Measurements from ENCODE around the gene RGS9BP.
"Not testable (repeated sequence)": the region's sequence is repeated elsewhere in the genome, so short reads cannot be mapped to it uniquely, and the experiment has no call there.

Gene RGS9BP

DNA sequence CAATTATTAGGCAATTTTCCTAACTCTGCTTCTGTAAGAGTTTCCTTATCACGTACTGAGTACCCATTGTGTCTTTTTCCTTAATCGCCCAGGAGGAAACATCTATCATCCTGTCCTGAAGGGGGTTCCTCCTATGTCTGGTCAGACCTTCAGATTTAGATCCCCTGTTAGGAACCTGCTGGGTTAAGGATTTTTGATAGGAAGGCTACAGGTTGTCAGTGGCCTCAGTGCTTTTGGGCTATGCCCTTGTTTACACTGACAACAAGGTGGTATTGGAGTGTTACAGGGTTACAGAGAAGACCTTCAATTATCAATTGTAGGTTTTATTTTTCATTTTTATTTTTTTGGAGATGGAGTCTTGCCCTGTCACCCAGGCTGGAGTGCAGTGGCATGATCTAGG lies 19.2 kb downstream of the RGS9BP start:
- not testable (repeated sequence) for DNase-seq (ENCODE audit: low read depth in 2 of 3, low spot score in 2 of 3)

DNA sequence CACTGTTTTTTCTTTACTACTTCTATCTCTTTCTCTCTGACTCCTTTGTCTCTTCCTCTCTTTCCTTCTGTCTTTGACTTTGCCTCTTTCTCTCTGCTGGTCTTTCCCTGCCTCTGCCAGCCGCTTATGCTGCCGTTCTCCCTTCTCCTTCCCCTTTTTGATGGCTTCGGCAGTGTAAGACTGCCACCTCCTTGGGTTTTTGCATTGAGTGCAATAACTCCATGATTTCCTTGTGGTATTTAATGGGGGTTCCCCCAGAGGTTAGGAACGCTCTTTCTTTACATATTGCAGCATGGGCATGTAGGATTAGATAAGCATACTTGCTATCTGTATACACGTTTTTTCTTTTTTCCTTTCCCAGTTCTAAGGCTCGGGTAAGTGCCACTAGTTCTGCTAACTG lies 19.9 kb downstream of the RGS9BP start:
- DNase-seq (ENCODE audit: low read depth in 2 of 3, low spot score in 2 of 3): not testable (repeated sequence)

DNA sequence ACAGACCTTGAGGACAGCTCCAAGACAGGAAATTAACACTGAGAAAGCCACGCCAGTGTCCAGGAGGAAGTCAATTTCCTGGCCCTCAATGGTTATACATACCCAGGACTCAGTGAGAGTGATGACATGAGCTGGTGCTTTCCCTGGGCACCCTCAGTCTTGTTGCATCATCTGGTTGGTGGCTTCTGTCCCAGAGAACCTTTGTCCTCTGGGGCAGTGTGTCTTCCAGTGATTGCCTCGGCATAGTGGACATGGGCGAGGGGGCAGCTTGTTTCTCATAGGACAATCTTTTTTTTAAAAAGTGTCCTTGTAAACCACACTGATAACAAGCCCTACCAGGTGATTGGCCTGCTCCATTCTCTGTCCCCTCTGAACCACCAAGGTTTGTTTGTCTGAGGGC lies 21.1 kb downstream of the RGS9BP start:
- DNase-seq (ENCODE audit: low read depth in 2 of 3, low spot score in 2 of 3): not testable (repeated sequence)

DNA sequence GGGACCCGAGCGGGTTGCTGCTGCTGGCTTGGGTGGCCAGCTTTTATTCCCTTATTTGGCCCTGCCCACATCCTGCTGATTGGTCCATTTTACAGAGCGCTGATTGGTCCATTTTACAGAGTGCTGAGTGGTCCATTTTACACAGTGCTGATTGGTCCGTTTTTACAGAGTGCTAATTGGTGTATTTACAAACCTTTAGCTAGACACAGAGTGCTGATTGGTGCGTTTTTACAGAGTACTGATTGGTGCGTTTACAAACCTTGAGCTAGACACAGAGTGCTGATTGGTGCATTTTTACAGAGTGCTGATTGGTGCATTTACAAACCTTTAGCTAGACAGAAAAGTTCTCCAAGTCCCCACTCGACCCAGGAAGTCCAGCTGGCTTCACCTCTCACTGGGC lies 24.5 kb downstream of the RGS9BP start:
- DNase-seq (ENCODE audit: low read depth in 2 of 3, low spot score in 2 of 3): not testable (repeated sequence)

DNA sequence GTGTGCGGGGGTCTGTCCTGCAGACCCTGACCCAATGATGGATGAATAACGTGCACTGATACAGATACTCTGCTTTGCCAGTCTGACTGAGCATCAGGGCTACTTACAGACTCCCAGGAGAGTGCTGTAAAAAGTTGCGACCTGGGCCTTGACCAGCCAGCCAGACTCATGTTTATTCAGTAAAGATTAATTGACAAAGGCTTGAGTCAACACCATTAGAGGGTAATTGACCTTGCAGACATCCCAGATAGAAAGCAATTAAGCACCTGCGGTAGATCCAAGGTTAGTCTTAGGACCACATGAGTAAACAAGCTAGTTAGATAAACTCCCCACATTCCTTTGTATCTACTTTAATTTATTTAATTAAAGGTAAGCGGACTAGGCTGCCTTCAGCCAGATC lies 26.4 kb downstream of the RGS9BP start:
- DNase-seq (ENCODE audit: low read depth in 2 of 3, low spot score in 2 of 3): no peak

DNA sequence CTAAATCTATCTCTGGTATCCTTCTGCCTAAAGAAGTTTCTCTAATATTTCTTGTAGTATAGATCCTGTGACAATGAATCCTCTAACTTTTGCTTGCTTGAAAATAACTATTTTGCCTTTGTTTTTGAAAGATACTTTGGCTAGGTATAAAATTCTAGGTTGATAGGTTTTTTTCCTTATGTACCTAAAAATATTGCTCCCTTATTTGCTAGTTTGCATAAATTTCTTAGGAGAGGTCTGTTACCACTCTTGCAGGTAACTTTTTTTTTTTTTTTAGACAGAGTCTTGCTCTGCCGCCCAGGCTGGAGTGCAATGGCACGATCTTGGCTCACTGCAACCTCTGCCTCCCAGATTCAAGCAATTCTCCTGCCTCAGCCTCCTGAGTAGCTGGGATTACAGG lies 28.4 kb downstream of the RGS9BP start:
- DNase-seq (ENCODE audit: low read depth in 2 of 3, low spot score in 2 of 3): not testable (repeated sequence)

DNA sequence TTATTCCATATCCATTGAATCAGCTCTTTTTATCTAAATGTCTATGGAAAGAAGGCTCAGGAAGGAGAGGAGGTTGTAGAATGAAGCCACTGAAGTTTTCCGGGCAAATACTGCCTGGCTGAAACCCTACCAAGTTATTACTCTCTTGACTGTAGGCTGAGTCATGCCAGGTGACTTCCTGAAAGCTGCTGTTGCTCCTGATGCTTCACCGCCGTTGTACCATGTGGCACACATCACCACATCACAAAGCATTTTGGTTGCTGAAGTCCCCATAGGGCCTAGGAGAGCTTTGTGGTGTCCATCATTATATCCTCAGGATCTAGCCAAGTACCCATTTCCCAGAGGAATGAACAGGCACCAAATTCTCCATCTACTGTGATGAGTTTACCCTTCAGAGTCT lies 32.8 kb downstream of the RGS9BP start:
- DNase-seq (ENCODE audit: low read depth in 2 of 3, low spot score in 2 of 3): no peak

DNA sequence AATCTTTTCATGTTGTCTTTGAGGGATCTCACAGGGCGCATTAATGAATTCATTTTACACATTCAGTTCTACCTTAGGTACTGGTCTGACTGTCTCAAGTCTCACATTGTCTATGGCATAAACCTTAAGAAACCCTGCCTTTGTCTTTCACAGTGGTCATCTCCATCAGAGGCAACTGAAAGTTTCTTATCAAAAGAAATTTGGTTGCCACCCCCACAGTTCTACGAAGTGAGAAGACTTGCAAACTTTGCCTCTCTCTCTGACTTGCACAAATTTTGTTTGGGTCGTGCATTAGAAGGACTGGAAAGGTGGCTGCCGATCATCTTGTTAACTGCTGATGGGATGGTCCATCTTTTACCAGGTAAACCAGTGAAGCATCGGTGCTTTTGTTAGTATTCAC lies 33.4 kb downstream of the RGS9BP start:
- no peak for DNase-seq (ENCODE audit: low read depth in 2 of 3, low spot score in 2 of 3)

DNA sequence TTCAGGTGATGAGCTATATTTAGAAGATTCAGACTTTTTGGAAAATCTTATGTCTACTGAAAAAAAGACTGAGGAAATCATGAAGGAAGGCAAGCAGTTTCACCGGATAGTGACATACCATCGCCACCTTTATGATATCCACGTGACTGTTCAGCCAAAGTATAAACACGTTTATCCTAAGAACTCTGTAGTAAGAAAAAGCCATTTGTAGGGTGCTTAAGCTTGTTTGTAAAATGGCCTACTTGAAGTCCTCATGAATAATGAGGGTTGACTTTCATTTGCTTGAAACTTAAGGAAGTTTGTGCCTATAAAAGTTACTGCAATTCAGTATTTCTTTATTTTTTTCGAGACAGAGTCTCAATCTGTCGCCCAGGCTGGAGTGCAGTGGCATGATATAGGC lies 36.1 kb downstream of the RGS9BP start:
- DNase-seq (ENCODE audit: low read depth in 2 of 3, low spot score in 2 of 3): no peak

DNA sequence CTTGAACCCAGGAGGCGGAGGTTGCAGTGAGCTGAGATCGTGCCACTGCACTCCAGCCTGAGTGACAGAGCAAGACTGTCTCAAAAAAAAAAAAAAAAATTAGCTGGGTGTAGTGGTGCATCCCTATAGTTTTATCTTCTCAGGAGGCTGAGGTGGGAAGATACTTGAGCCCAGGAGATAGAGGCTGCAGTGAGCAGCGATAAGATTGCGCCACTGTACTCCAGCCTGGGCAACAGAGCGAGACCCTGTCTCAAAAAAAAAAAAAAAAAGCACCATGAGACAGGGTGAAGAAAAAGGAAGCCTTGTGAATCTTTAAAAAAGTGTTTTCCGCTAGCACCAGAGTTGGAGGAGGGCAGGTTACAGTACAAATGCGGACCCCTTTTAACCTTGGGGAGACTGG lies 40.6 kb downstream of the RGS9BP start:
- DNase-seq (ENCODE audit: low read depth in 2 of 3, low spot score in 2 of 3): not testable (repeated sequence)

DNA sequence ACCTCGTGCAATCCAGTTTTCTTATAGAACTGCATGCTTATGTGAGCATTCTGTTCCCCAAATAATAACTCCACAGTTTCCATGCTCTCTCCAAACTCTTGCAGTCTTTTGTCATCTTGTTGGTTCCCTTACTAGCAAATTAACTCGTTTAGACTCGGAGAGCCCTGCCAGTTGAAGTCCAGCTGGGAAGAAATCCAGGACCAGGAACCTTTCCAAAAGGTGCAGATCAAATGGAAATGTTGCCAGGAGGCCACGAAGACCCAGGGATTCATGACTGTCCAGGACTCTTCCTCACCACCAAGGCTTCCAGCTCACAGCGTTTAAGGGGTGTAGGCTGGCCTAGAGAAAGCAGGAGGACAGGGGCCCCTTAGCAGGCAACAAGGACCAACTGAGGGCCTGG lies 41.8 kb downstream of the RGS9BP start:
- no peak for DNase-seq (ENCODE audit: low read depth in 2 of 3, low spot score in 2 of 3)

DNA sequence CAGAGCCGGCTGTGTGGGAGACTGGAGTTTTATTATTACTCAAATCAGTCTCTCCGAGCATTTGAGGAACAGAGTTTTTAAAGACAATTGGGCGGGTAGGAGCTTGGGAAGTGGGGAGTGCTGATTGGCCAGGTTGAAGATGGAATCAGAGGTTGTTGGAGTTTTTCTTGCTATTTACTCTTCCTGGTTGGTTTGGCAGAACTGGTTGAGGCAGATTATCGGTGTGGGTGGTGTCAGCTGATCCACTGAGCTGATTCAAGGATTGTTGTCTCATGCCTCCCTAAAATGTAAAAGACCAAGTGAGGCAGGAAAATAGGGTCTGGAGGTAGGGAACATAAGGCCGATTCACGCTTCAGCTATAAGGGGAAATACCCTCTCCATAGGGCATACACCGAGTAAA lies 42.6 kb downstream of the RGS9BP start:
- DNase-seq (ENCODE audit: low read depth in 2 of 3, low spot score in 2 of 3): no peak

DNA sequence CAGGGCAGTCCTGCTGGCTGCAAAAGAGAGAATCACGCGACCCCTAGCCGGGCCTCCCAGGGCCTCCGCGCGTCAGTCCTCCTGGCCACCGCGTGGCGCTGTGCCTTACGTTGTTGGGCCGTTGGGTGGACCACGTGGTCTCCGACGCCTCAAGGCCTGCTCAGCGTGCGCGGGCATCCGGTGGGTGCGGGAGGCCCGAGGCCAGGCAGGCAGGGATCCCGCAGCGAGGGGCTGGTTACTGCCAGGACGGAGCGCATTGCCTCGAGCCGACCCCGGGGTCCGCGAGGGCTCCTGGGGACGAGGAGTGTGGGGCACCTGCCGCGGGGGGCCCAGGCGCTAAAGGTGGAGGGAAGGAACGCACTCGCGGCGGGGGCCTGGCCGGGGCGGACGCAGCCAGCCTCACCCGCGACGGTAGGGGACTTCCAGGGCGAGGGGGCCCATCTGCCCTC lies 44.0 kb downstream of the RGS9BP start, which contains the start of gene TDRD12:
Gene TDRD12 (plus strand): TSS at position 157 of the 449 bp plus-strand sequence. CDS start 306 bp downstream, outside the sequence.
- DNase-seq (ENCODE audit: low read depth in 2 of 3, low spot score in 2 of 3): no peak

DNA sequence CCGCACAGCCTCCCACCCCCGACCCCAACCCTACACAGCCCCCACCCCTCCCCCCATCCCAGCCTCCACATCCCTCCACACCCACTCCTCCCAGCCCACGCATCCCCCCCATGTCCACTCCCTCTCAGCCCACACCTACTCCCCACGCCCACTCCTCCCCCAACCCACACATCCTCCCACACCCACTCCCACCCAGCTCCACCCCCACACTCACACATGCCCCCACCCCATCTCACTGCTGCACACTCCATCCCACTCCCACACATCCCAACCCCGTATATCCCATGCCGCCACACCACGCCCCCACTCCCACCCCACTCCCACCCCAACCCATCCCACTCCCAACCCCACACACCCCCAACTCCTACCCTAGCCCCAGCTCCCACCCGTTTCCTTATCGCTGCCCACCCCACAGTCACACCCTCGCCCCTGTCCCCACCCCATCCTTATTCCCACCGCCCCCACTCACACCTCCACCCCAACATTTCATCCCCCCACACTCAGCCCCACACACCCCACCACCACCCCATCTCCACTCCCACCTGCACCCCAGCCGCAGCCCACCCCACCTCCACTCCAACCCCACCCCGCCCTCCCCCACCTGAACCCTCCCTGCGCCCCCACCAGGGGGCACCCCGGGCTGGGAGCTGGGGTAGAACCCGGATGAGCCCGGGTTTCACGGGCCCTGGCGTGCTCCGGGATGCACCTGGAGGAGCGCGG lies 44.7 kb downstream of the RGS9BP start:
- DNase-seq (ENCODE audit: low read depth in 2 of 3, low spot score in 2 of 3): no peak

DNA sequence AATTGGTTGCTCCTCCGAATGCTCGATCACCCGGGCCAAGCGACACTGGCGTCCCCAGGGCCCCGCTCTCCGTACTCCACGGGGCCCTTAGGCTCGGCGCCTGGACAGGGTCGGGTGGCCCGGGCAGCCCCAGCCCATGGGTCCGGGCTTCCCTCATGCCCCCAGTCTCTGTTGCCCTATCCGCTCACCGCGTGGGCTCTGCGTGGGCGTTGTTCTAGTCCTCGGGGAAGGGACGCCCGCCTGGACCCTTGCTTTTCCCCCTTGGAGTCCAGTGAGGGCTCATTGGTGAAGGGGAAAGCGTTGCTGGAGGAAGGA lies 45.2 kb downstream of the RGS9BP start:
- no peak for DNase-seq (ENCODE audit: low read depth in 2 of 3, low spot score in 2 of 3)

Measured in activated CD8-positive, alpha-beta memory T cell treated with anti-CD3 and anti-CD28 coated beads for 48 hours (primary cell).